ELF-1 (cell line): ENCODE measurements around the gene KCNK7.

Source experiments
- DNase-seq: peaks from one replicate; pipeline ENCODE4 v3.0.0-alpha.2; 2016; ENCODE audit warnings: low read depth, low spot score

KCNK7 gene

GRCh38 chr11:65627202-65627601 lies 31.6 kb upstream of the KCNK7 start:
- DNase-seq: no peak

GRCh38 chr11:65625628-65626342 lies 30.2 kb upstream of the KCNK7 start:
- DNase-seq: peak; percentile 60

DNA sequence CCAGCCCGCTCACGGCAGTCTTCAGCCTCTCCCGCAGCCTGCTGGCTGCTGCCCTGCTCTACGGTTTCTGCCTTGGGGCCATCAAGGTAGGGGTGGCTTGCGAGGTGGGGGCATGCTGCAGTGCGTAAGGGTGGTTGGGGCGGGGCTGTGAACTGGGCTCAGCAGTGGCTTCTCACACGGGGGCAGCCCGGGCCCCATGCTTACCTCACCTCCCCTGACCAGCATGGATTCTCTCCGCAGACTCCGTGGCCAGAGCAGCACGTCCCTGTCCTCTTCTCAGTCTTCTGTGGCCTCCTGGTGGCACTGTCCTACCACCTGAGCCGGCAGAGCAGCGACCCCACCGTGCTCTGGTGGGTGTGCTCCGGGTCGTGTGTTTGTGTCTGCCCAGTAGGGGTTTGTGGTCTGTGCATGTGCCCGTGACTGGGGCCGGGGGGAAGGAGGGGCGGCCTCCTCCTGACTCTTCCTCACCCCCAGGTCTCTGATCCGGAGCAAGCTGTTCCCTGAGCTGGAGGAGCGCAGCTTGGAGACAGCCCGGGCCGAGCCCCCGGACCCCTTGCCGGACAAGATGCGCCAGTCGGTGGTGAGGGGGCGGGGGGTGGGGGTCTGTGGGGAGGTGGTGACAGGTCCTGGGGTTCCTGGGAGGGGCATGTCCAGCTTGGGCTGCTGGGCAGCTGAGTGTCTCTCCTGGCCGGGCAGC lies 29.5 kb upstream of the KCNK7 start:
- no peak for DNase-seq

DNA sequence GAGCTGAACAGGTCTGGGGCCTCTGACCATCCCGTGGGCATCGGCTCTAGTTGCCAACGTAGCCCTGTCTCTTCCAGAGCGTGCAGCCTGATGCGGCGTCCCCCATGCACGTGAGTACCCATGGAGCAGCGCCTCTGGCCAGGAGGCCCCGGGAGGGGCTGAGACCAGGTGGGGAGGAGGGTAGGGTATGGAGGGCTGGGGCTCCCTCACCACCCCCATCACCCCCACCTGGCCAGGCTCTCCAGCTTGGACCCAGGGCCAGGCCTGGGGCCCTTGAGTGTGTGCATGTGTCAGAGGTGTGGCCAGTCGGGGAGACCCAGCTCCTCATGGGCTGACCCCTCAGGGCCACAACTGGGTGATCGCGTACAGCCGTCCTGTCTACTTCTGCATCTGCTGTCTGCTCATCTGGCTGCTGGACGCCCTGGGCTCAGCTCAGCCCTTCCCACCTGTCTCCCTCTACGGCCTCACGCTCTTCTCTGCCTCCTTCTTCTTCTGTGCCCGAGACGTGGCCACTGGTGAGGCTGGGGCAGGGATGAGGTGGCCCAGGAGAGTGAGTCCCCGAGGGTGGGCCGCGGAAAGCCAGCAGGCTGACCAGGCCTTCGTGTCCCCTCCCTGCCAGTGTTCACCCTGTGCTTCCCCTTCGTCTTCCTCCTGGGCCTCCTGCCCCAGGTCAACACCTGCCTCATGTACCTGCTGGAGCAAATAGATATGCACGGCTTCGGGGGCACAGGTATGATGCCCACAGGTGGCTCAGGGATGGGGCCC lies 28.4 kb upstream of the KCNK7 start:
- DNase-seq: no peak

DNA sequence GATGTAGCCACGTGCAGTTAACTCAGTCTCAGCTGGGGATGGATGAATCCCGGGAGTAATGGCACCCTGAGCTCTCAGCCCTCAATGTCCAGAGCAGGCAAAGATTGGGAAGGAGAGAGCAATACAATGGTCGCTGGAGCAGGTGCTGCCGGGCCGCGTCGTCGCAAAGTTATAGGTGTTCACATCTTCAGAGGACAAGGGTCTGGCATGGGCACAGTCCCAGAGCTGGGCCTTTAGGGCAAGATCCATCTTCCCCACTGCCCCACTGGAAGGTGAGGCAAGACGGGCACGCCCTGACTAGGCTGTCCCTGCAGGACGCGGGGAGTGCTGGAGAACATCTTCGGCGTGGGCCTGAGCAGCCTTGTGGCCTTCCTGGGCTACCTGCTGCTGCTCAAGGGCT lies 27.6 kb upstream of the KCNK7 start:
- no peak for DNase-seq

DNA sequence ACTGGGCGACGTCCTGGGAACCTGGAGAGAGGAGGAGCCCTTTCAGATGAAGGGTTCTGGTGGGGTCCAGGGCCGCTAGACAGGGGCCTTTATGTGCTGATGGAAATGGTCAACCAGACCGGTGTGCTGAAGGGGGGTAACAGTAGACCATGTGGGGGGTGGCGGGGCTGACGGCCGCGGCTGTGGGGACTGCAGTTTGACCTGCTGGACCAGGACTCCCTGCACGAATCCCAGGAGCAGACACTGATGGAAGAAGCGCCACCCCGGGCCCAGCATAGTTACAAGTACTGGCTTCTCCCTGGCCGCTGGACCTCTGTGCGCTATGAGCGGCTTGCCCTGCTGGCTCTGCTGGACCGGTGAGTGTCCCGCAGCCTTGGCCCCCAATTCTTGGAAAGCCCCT lies 26.4 kb upstream of the KCNK7 start:
- DNase-seq: no peak

GRCh38 chr11:65621460-65621859 lies 25.9 kb upstream of the KCNK7 start:
- no peak for DNase-seq

- no peak for DNase-seq
These were observed 25.1 kb upstream of the KCNK7 start for GRCh38 chr11:65620666-65621065.

DNA sequence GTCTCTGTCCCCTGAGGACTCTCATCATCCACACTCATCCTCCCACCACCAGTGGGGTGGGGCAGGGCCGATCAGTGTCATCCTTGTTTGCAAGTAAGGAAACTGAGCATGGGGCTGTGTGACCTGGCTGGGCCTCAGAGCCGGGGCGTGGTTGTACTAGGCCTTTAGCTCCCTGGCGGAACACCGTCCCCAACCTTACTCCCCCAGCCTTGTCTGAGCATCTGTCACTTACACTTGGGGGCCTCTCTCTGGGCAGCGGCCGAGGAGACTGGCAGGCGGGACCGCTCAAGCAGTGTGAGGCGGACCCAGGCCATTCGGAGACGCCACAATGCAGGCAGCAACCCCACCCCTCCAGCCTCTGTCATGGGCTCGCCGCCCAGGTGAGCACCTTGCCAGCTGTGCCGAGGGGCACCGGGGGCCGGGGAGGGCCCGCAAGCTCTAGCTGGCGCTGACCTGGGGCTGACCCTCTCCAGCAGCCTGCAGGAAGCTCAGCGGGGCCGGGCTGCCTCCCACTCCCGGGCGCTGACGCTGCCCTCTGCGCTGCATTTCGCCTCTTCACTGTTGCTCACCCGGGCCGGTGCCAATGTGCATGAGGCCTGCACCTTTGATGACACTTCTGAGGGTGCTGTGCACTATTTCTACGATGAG lies 23.8 kb upstream of the KCNK7 start:
- DNase-seq: no peak

DNA sequence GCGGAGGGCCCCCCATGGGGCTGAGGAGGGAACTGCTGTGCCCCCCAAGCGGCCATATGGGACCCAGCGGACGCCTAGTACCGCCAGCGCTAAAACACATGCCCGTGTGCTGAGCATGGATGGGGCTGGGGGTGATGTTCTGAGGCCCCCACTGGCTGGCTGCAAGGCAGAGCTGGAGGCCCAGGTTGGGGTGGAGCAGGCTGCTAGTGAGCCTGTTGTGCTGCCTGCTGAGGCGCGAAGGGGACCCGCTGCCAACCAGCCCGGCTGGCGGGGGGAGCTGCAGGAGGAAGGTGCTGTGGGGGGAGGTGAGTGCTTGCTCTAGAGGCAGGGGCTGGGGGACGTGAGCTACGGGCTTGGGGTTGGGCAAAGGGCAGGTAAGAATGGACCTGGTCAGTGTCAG lies 23.2 kb upstream of the KCNK7 start:
- no peak for DNase-seq

GRCh38 chr11:65617990-65618751 lies 22.6 kb upstream of the KCNK7 start:
- no peak for DNase-seq

GRCh38 chr11:65617136-65617850 lies 21.7 kb upstream of the KCNK7 start:
- no peak for DNase-seq

GRCh38 chr11:65616575-65617001 lies 21.0 kb upstream of the KCNK7 start:
- DNase-seq: no peak

DNA sequence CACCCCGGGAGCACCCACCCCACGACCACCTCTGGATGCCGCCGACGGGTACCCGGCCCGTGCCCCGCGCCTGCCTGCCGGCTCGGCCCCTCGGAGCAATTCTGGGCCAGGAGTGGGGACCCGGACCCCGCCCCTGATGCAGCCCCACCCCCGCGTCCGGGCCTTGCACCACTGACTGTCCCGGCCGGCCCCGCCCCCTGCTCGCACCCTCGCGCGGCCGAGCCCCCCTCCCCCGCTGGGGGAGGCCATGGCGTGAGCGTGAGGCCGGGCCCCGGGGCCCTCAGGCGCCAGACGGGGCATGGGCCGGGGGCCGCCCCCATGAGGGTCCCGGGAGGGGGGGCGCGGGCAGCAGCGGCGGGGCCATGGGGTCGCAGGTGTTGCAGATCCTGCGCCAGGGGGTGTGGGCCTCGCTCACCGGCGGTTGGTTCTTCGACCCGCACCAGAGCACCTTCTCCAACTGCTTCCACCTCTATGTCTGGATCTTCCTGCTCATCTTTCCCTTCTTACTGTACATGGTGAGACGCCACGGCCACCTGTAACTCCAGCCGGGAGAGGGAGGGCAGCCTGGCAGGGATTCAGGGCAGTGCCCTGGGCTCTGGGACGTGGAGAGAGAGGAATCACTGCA lies 20.5 kb upstream of the KCNK7 start:
- DNase-seq: no peak

- DNase-seq: peak; percentile 100
These were observed 19.8 kb upstream of the KCNK7 start, which contains the start of gene PCNX3 for GRCh38 chr11:65615229-65615949. TSS of gene PCNX3 (plus strand) at chr11:65615776. CDS start at chr11:65616312, 536 bp downstream.

DNA sequence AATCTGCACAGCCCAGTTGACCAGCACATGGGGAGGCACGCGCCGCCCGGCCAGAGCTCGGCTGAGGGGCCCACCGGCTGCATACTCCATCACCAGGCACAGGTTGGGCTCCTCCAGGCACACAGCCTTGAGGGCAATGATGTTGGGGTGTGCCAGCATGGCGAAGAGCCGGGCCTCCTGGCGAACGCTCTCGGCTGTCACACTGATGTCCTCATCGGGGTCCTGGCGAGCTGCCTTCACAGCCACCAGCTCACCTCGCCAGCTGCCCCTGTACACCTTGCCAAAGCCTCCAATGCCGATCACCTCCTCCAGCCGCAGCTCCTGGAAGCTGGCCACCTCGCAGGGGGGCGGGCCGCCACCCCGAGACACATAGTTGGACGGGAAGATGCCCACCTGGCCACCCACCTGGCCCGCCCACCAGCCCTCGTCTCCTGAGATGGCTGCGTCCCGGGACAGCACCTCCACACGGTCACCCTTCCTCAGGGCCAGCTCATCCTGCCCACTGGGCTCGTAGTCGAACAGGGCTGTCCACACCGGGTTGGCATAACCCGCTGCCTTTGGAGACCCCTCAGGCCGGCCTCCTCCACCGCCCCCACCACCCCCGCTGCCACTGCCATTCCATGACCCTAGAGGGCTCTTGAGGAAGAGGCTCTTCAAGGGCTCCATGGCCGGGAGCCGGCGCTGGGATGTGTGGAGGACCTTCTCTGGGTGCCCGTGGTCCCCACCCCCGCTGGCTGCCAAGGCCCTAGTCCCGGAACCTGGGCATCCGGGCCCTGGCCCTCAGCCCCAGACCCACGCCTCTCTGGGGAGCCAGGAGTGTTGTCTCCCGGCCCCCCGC lies 17.7 kb upstream of the KCNK7 start:
- DNase-seq: no peak

GRCh38 chr11:65612691-65613090 lies 17.1 kb upstream of the KCNK7 start:
- DNase-seq: no peak

DNA sequence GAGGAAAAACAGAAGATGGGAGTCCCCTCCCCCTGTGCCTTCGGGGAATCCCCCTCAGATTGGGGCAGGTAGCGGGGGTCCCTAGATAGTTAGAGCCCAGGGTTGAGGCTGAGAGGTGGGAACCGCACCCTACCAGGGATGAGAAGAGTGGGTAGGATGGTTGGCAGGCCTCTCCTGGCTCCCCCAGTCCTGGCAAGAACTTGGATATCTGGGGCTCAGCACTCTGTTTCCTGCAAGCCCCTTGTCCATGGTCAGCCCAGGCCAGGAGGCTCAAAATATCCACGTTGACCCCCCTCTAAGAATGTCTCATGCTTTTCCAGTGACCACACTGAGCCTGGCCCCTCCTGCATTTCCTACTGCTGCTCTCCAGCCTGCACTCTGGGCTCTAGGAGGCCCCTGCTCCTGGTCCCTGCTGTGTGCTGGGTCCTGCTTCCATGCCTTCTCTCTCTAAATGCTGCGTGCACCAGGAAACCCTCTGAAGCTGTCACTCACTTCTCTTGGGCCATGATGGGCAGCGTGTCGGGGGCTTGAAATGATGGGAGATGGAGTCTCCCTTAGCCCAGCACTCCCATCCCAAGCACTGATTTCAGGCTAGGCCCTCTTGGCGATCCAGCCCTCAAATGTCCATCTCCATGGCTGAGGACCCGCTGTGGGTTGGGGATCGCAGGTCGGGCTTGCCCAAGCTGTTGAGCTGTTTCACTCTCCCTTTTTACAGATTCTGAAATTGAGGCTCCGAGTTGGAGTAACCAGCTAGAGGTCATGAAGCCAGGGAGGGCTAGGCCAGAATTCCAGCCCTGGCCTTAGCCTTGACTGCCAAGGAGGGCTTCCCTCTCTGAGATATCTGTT lies 16.4 kb upstream of the KCNK7 start:
- no peak for DNase-seq
